H1 (cell line): ENCODE measurements around the gene CSF3. TPM values are rescaled to one million over a fixed set of nuclear protein-coding genes. Genes with fewer than 3 reads are reported as not detected.

Experiments used
- CTCF ChIA-PET: fragments of 300-600 bp; sonication (Branson Sonifier 250); formaldehyde crosslinking; loops from one replicate; lab custom pipeline; 2021; ENCODE audit not compliant: partially characterized antibody; lab: Charles Lee
- POLR2A ChIA-PET: fragments of 300-600 bp; sonication (Branson Sonifier 250); formaldehyde crosslinking; loops from one replicate; lab custom pipeline; 2021; ENCODE audit warnings: inconsistent platforms; ENCODE audit not compliant: partially characterized antibody; lab: Charles Lee
- DNase-seq, 2 experiments: peaks; one replicate each; pipeline versions ENCODE4 v3.0.0 to v3.0.0-alpha.2; 2010 to 2022; ENCODE audit warnings: low spot score in 2 of 2, low read depth in 1 of 2, mixed read lengths in 1 of 2
- FAIRE-seq: peaks from 2 replicates; lab custom pipeline; 2011; peaks lifted over from hg19 to GRCh38; lab: Jason Lieb, UNC
- H2AFZ ChIP-seq: 2 replicates; pipeline ENCODE4 v1.8.1; 2012; ENCODE audit warnings: low read length, inconsistent platforms
- H2AK5ac ChIP-seq: 2 replicates; pipeline ENCODE4 v1.6.1; 2013; ENCODE audit warnings: low read depth, low read length
- H2BK120ac ChIP-seq: replicated peaks from 2 replicates; pipeline ENCODE3; 2013; ENCODE audit warnings: low read depth, low read length, inconsistent platforms
- H2BK12ac ChIP-seq: 2 replicates; pipeline ENCODE4 v1.6.1; 2013; ENCODE audit warnings: low read depth, low read length
- H2BK15ac ChIP-seq: 2 replicates; pipeline ENCODE4 v1.6.1; 2013; ENCODE audit warnings: low read length
- H2BK20ac ChIP-seq: 2 replicates; pipeline ENCODE4 v1.6.1; 2013; ENCODE audit warnings: low read length
- H2BK5ac ChIP-seq: 2 replicates; pipeline ENCODE4 v1.6.1; 2013; ENCODE audit warnings: low read depth, low read length
- H3K14ac ChIP-seq: 2 replicates; pipeline ENCODE4 v1.6.1; 2013; ENCODE audit warnings: inconsistent platforms; ENCODE audit not compliant: insufficient read length
- H3K18ac ChIP-seq: 2 replicates; pipeline ENCODE4 v1.6.1; 2013; ENCODE audit warnings: low read length; ENCODE audit errors: extremely low read depth
- H3K23ac ChIP-seq: 2 replicates; pipeline ENCODE4 v1.6.1; 2013; ENCODE audit warnings: inconsistent platforms; ENCODE audit not compliant: insufficient read length
- H3K23me2 ChIP-seq: 2 replicates; pipeline ENCODE4 v1.6.1; 2013; ENCODE audit warnings: low read depth, low read length
- H3K27ac ChIP-seq: 2 replicates; pipeline ENCODE4 v1.6.1; 2011; ENCODE audit warnings: low read depth, low read length, inconsistent platforms
- H3K27me3 ChIP-seq, 4 experiments: replicated peaks in 1 of 4; 1 replicate in 1 of 4; 2 replicates in 3 of 4; pipeline versions ENCODE4 v1.6.1 to v1.8.1; 2011 to 2013; ENCODE audit warnings: low read length in 3 of 4, mild to moderate bottlenecking in 3 of 4, inconsistent platforms in 2 of 4, mixed read lengths in 2 of 4, moderate library complexity in 1 of 4; ENCODE audit not compliant: control insufficient read depth in 3 of 4, insufficient read depth in 3 of 4; ENCODE audit errors: extremely low read depth in 1 of 4
- H3K36me3 ChIP-seq, 4 experiments: 2 replicates each; pipeline versions ENCODE4 v1.6.1 to v1.8.1; 2011 to 2013; ENCODE audit warnings: mild to moderate bottlenecking in 4 of 4, low read length in 3 of 4, moderate library complexity in 2 of 4, control low read depth in 1 of 4, inconsistent platforms in 1 of 4; ENCODE audit not compliant: insufficient read depth in 4 of 4, control insufficient read depth in 2 of 4
- H3K4ac ChIP-seq: replicated peaks from 2 replicates; pipeline ENCODE3; 2013; ENCODE audit warnings: low read length, low read depth, mixed read lengths, inconsistent platforms; ENCODE audit not compliant: insufficient read length
- H3K4me1 ChIP-seq, 4 experiments: replicated peaks in 1 of 4; 1 replicate in 1 of 4; 2 replicates in 3 of 4; pipeline versions ENCODE4 v1.6.1 to v1.8.1; 2011 to 2013; ENCODE audit warnings: low read length in 3 of 4, inconsistent platforms in 2 of 4, mixed read lengths in 1 of 4; ENCODE audit not compliant: insufficient read depth in 4 of 4, control insufficient read depth in 3 of 4
- H3K4me2 ChIP-seq, 2 experiments: 2 replicates each; pipeline versions ENCODE4 v1.6.1 to v1.8.1; 2011 to 2013; ENCODE audit warnings: low read depth in 2 of 2, low read length in 2 of 2, control low read depth in 1 of 2, inconsistent platforms in 1 of 2, mild to moderate bottlenecking in 1 of 2; ENCODE audit not compliant: insufficient read depth in 1 of 2
- H3K4me3 ChIP-seq, 4 experiments: fragments of 200-600, 300-600 bp in 1 of 4; sonication (generic), shearing (Covaris generic), sonication (Bioruptor Twin) in 1 of 4; 2 replicates each; pipeline versions ENCODE4 v1.5.1 to v1.8.1; 2011 to 2016; ENCODE audit warnings: low read length in 4 of 4, low read depth in 3 of 4, control low read depth in 2 of 4, inconsistent platforms in 2 of 4, mild to moderate bottlenecking in 2 of 4, mixed read lengths in 1 of 4, moderate library complexity in 1 of 4; ENCODE audit not compliant: insufficient read depth in 2 of 4; ENCODE audit errors: extremely low read depth in 1 of 4
- H3K56ac ChIP-seq: replicated peaks from 2 replicates; pipeline ENCODE3; 2013; ENCODE audit warnings: low read depth, mild to moderate bottlenecking, mixed read lengths, low read length, inconsistent platforms; ENCODE audit not compliant: insufficient read length
- H3K79me1 ChIP-seq: 2 replicates; pipeline ENCODE4 v1.6.1; 2013; ENCODE audit warnings: low read depth, low read length, control low read depth
- H3K79me2 ChIP-seq, 2 experiments: 2 replicates each; pipeline versions ENCODE4 v1.6.1 to v1.8.1; 2012 to 2013; ENCODE audit warnings: low read length in 2 of 2, mild to moderate bottlenecking in 2 of 2, inconsistent platforms in 1 of 2; ENCODE audit not compliant: insufficient read depth in 2 of 2, control insufficient read depth in 1 of 2
- H3K9ac ChIP-seq, 4 experiments: replicated peaks in 1 of 4; 1 replicate in 1 of 4; 2 replicates in 3 of 4; pipeline versions ENCODE4 v1.6.1 to v1.8.1; 2011 to 2013; ENCODE audit warnings: low read depth in 3 of 4, low read length in 3 of 4, control low read depth in 2 of 4, mild to moderate bottlenecking in 2 of 4, moderate library complexity in 2 of 4, inconsistent platforms in 1 of 4; ENCODE audit errors: extremely low read depth in 1 of 4
- H3K9me3 ChIP-seq, 2 experiments: 2 replicates each; pipeline versions ENCODE4 v1.6.1 to v1.8.1; 2012 to 2013; ENCODE audit warnings: mild to moderate bottlenecking in 2 of 2, moderate library complexity in 2 of 2, control low read depth in 1 of 2, inconsistent platforms in 1 of 2, low read depth in 1 of 2, low read length in 1 of 2, mixed read lengths in 1 of 2; ENCODE audit not compliant: insufficient read depth in 2 of 2
- H4K20me1 ChIP-seq, 2 experiments: replicated peaks in 1 of 2; 2 replicates each; pipeline versions ENCODE3 to v1.8.1; 2011 to 2013; ENCODE audit warnings: inconsistent platforms in 2 of 2, low read length in 2 of 2, mild to moderate bottlenecking in 1 of 2; ENCODE audit not compliant: insufficient read depth in 2 of 2, control insufficient read depth in 1 of 2
- H4K5ac ChIP-seq: 2 replicates; pipeline ENCODE4 v1.6.1; 2013; ENCODE audit warnings: low read length, low read depth, mixed read lengths, inconsistent platforms; ENCODE audit not compliant: insufficient read length
- H4K8ac ChIP-seq: 2 replicates; pipeline ENCODE4 v1.8.0; 2013; ENCODE audit warnings: mild to moderate bottlenecking, moderate library complexity, low read length, inconsistent platforms; ENCODE audit not compliant: insufficient read depth; ENCODE audit errors: extremely low read depth
- H4K91ac ChIP-seq: replicated peaks from 2 replicates; pipeline ENCODE3; 2013; ENCODE audit warnings: low read length, mixed read lengths, inconsistent platforms; ENCODE audit not compliant: insufficient read length
- BCL11A ChIP-seq, 2 experiments: IDR thresholded peaks; one replicate each; pipeline ENCODE4 v1.6.1; 2011; ENCODE audit warnings: low read depth in 2 of 2, low read length in 2 of 2, mild to moderate bottlenecking in 2 of 2
- FOSL1 ChIP-seq: IDR thresholded peaks from 2 replicates; pipeline ENCODE4 v1.6.1; 2011; ENCODE audit warnings: mild to moderate bottlenecking, low read depth, low read length, moderate library complexity; ENCODE audit not compliant: insufficient read depth
- GABPA ChIP-seq: IDR thresholded peaks from 2 replicates; pipeline ENCODE4 v1.6.1; 2011; ENCODE audit warnings: mild to moderate bottlenecking, low read length, moderate library complexity, borderline replicate concordance; ENCODE audit not compliant: insufficient read depth
- RXRA ChIP-seq: IDR thresholded peaks from 2 replicates; pipeline ENCODE4 v1.6.1; 2011; ENCODE audit warnings: low read depth, mild to moderate bottlenecking, low read length, moderate library complexity; ENCODE audit not compliant: insufficient read depth
- TAF1 ChIP-seq: IDR thresholded peaks from 2 replicates; pipeline ENCODE4 v1.6.1; 2011; ENCODE audit warnings: mild to moderate bottlenecking, low read depth, low read length
- TAF7 ChIP-seq: optimal IDR thresholded peaks from 2 replicates; pipeline ENCODE3; 2011; ENCODE audit warnings: low read depth, mild to moderate bottlenecking, inconsistent platforms, low read length, moderate library complexity, borderline replicate concordance
- TCF12 ChIP-seq: IDR thresholded peaks from 2 replicates; pipeline ENCODE4 v1.6.1; 2011; ENCODE audit warnings: low read depth, mild to moderate bottlenecking, low read length
- WGBS, 2 experiments: shearing (Covaris generic) in 1 of 2; methylation state at CpG; one replicate each; pipeline versions ENCODE4 v1.1.6 to v1.1.7; 2013 to 2015; ENCODE audit warnings: low lambda C conversion rate in 2 of 2, mixed read lengths in 2 of 2, inconsistent platforms in 1 of 2, low coverage in 1 of 2, missing lambda C conversion rate in 1 of 2; ENCODE audit not compliant: insufficient replicate concordance in 2 of 2, insufficient coverage in 1 of 2, insufficient read length in 1 of 2; ENCODE audit errors: extremely low coverage in 1 of 2, missing lambda C conversion rate in 1 of 2; 5-methylcytosine and 5-hydroxymethylcytosine counted together
- polyA plus RNA-seq, 7 experiments: library from polyadenylated mRNA; depleted of rRNA in 3 of 7; stranded (reverse) in 5 of 7; unstranded in 2 of 7; fragments of >200 nt in 5 of 7; fragments of 200-250 nt in 2 of 7; gene quantifications; 1 replicate in 5 of 7; 2 replicates in 1 of 7; 4 replicates in 1 of 7; pipeline versions ENCODE4 v1.2.1 to v1.2.3, GENCODE V29; 2011 to 2013; ENCODE audit warnings: missing spikeins in 2 of 7, mixed read lengths in 2 of 7
- total RNA-seq: library from RNA; stranded (reverse); fragmentation: NEBNext Ultra II Directional; extraction: Animal tissue kit (Norgen Biotek cat#: 25700); gene quantifications from 2 replicates; pipeline ENCODE4 v1.2.1, GENCODE V29; 2021
- TF ChIP-seq, protein P1 (sequence below): IDR thresholded peaks from 2 replicates; pipeline ENCODE4 v1.6.1; 2011; ENCODE audit warnings: low read depth, mild to moderate bottlenecking, low read length; ENCODE audit not compliant: insufficient read depth

CSF3 gene
- total and polyA plus RNA-seq, 2 of the 8 experiments (the other 6 are each of a cell fraction or from before 2014, with no cell fraction given) = 0.03 TPM; not detected in 1

GRCh38 chr17:39997543-39997942 is 17.7 kb upstream of the CSF3 start:
- H3K4me3 ChIP-seq = no peak overlapping the region
- peaks cover 0 to 4% of the 10 kb centered on the region in 2 experiments for H4K20me1 ChIP-seq
- H3K4me2 ChIP-seq = no peak overlapping the region
- H2AFZ ChIP-seq = no peak overlapping the region
- TF ChIP-seq TAF7 (no peak), TAF1 (no peak), GABPA (no peak), FOSL1 (no peak), TCF12 (no peak), BCL11A (IDR thresholded peaks at IDR 0.05; ENCODE audit: low read depth in 2 of 2, low read length in 2 of 2) (no peak), RXRA (no peak)
- TF ChIP-seq, protein P1, sequence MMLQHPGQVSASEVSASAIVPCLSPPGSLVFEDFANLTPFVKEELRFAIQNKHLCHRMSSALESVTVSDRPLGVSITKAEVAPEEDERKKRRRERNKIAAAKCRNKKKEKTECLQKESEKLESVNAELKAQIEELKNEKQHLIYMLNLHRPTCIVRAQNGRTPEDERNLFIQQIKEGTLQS = no peak
- WGBS, 2 experiments = 88% methylated on average over 4 of the region's 4 CpGs; no CpG with 5 or more reads in 1 of the 2 experiments
- no peak overlapping the region for H2BK120ac ChIP-seq
- ChIA-PET POLR2A (interaction anchor here (0.8 to 2.4 kb wide), 5 partner anchors 9 to 53 kb away, joined by 3 to 7 read pairs (median 4); partner anchors contain the start of gene PSMD3), CTCF (interaction anchor here (0.7 to 1.8 kb wide), 9 partner anchors 10 to 443 kb away, joined by 3 to 9 read pairs (median 3); no protein-coding TSS in a partner anchor)
- DNase-seq (no peak), FAIRE-seq (no peak)
- H3K9ac ChIP-seq = no peak overlapping the region
- no peaks in the 10 kb centered on the region for H3K9me3 ChIP-seq
- H3K4me1 ChIP-seq = no peaks in the 10 kb centered on the region
- H3K23me2 ChIP-seq = no peaks in the 10 kb centered on the region
- no peak overlapping the region for H3K18ac ChIP-seq
- H3K14ac ChIP-seq = no peak overlapping the region
- H2BK20ac ChIP-seq = no peak overlapping the region
- H3K79me1 ChIP-seq = no peaks in the 10 kb centered on the region
- no peaks in the 10 kb centered on the region for H3K79me2 ChIP-seq
- no peak overlapping the region for H3K27ac ChIP-seq
- H2AK5ac ChIP-seq = no peak overlapping the region
- H4K5ac ChIP-seq = no peak overlapping the region
- no peak overlapping the region; the same call in 1 of the 2 replicates for H2BK5ac ChIP-seq
- H3K4ac ChIP-seq = no peak overlapping the region
- H3K27me3 ChIP-seq = no peaks in the 10 kb centered on the region
- no peak overlapping the region for H3K56ac ChIP-seq
- no peak overlapping the region for H4K8ac ChIP-seq
- H3K23ac ChIP-seq = no peak overlapping the region
- peaks cover 30 to 50% (median 43%) of the 10 kb centered on the region in 4 experiments for H3K36me3 ChIP-seq
- no peak overlapping the region for H2BK12ac ChIP-seq
- H4K91ac ChIP-seq = no peak overlapping the region
- H2BK15ac ChIP-seq = no peak overlapping the region
